Gastroesophageal sphincter (tissue), 3 donors: ENCODE results near the gene ADM2.

ENCODE experiments used
- POLR2AphosphoS5 ChIP-seq: sonication (generic); formaldehyde crosslinking; IDR thresholded peaks from one replicate; pipeline ENCODE4 v1.6.1; 2017; ENCODE audit warnings: antibody characterized with exemption
- TF ChIP-seq, protein P1 (sequence below), 4 experiments: fragments of 200-600 bp in 2 of 4; fragments of 450-650 bp in 2 of 4; sonication (generic) in 1 of 4; IDR thresholded peaks; one replicate each; pipeline ENCODE4 v1.5.1; 2017 to 2019; ENCODE audit warnings: antibody characterized with exemption in 4 of 4, mild to moderate bottlenecking in 2 of 4, moderate library complexity in 2 of 4

DNA sequence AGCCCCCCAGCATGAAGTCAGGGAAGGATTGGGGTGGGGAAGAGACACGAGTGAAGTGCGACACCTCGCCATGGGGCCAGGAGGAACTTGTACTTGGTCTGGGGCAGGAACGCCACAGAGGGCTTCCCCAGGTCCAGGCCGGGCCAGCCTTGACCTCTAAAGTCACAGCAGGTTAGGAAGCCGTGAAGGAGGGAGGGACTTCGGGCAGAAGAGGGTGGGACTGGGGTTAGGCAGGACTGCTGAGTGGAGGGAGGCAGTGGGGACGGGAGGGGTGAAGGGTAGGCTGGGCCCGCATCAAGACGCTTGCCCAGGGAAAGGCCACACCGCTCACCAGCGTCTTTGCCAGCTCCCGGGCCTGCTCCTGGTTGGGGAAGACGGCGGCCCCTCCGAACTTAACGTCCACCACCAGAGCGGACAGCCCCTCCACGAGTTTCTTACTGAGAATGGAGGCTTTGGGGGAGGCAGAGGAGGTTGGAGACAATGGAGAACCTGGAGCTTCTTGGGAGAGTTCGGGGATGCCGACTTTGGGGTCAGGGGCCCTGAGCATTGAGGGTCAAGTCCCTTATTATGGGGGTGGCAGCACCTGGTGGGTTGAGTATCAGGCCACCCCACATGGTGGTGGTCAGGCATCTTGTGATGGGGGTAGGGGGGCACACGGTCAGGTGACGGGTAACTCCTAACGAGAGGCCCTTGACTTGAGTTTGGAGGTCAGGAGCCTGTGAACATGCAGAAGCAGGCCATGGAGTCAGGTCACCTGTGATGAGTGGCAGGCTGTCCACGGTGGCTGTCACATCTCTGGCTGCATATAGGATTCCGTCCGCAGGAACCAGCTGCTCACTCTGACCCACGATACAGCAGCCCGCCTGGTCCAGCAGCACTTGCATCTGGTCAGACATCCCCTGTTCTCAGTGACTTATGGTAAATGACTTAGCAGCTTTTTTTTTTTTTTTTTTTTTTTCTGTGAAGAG lies 45.8 kb downstream of the ADM2 start:
- no peak for TF ChIP-seq POLR2AphosphoS5
- TF ChIP-seq, protein P1, sequence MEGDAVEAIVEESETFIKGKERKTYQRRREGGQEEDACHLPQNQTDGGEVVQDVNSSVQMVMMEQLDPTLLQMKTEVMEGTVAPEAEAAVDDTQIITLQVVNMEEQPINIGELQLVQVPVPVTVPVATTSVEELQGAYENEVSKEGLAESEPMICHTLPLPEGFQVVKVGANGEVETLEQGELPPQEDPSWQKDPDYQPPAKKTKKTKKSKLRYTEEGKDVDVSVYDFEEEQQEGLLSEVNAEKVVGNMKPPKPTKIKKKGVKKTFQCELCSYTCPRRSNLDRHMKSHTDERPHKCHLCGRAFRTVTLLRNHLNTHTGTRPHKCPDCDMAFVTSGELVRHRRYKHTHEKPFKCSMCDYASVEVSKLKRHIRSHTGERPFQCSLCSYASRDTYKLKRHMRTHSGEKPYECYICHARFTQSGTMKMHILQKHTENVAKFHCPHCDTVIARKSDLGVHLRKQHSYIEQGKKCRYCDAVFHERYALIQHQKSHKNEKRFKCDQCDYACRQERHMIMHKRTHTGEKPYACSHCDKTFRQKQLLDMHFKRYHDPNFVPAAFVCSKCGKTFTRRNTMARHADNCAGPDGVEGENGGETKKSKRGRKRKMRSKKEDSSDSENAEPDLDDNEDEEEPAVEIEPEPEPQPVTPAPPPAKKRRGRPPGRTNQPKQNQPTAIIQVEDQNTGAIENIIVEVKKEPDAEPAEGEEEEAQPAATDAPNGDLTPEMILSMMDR (IDR thresholded peaks at IDR 0.05) = no peak
